ENCODE data around the gene RNF222. TPM values are rescaled to one million over a fixed set of nuclear protein-coding genes. Genes with fewer than 3 reads are reported as not detected.

Gene RNF222
- polyA plus RNA-seq, 1 donor from 2014 or later: not detected

- TF ChIP-seq RAD21 (conservative IDR thresholded peaks at IDR 0.05): no peak
- TF ChIP-seq CTCF (IDR thresholded peaks at IDR 0.05; ENCODE audit: poor library complexity, severe bottlenecking): no peak
- no peak for TF ChIP-seq REST (IDR thresholded peaks at IDR 0.05; ENCODE audit: borderline replicate concordance)
- TF ChIP-seq MXI1 (conservative IDR thresholded peaks at IDR 0.05; ENCODE audit: poor library complexity, severe bottlenecking): no peak
- no peak for TF ChIP-seq EZH2 (IDR thresholded peaks at IDR 0.05; ENCODE audit: borderline replicate concordance, insufficient read depth, low read length, poor library complexity, severe bottlenecking)
- TF ChIP-seq SMC3 (conservative IDR thresholded peaks at IDR 0.05; ENCODE audit: poor library complexity): no peak
- no peak for TF ChIP-seq TAF1 (IDR thresholded peaks at IDR 0.05; ENCODE audit: low read depth)
- no peak for TF ChIP-seq EP300 (conservative IDR thresholded peaks at IDR 0.05; ENCODE audit: poor library complexity, severe bottlenecking)
- no peak for TF ChIP-seq POLR2AphosphoS5 (IDR thresholded peaks at IDR 0.05)
- Histone ChIP-seq H3K4me3 (ENCODE audit: low read length) (no peak overlapping the region), H3K9me3 (ENCODE audit: low read length) (no peaks in the 10 kb centered on the region), H4K20me1 (ENCODE audit: insufficient read depth) (no peaks in the 10 kb centered on the region), H3K27me3 (ENCODE audit: insufficient read depth, low read depth, low read length) (no peaks in the 10 kb centered on the region), H3K36me3 (ENCODE audit: insufficient read depth, low read length) (no peaks in the 10 kb centered on the region), H3K27ac (ENCODE audit: low read length) (no peak overlapping the region), H3K79me2 (replicated peaks; ENCODE audit: insufficient read depth, low read length) (no peaks in the 10 kb centered on the region), H3K9me2 (ENCODE audit: insufficient read depth, low read length) (no peaks in the 10 kb centered on the region), H3K4me2 (ENCODE audit: low read length) (no peak overlapping the region), H3F3A (ENCODE audit: insufficient read depth, low read length, poor library complexity, severe bottlenecking) (no peaks in the 10 kb centered on the region), H2AFZ (ENCODE audit: low read depth, low read length) (no peak overlapping the region), H3K9ac (ENCODE audit: low read length) (no peak overlapping the region)
Observed at GRCh38 chr17:8408371-8408770, 10.7 kb upstream of the RNF222 start.

GRCh38 chr17:8406174-8406573 lies 8.5 kb upstream of the RNF222 start:
- H3K4me2 ChIP-seq (ENCODE audit: low read length): no peak overlapping the region
- H2AFZ ChIP-seq (ENCODE audit: low read depth, low read length): no peak overlapping the region

More at GRCh38 chr17:8406174-8406573, 8.5 kb upstream of the RNF222 start:
- Histone ChIP-seq H4K20me1 (ENCODE audit: insufficient read depth) (no peaks in the 10 kb centered on the region), H3K36me3 (ENCODE audit: insufficient read depth, low read length) (no peaks in the 10 kb centered on the region), H3K9ac (ENCODE audit: low read length) (no peak overlapping the region), H3K9me3 (ENCODE audit: low read length) (no peaks in the 10 kb centered on the region), H3K4me3 (ENCODE audit: low read length) (no peak overlapping the region), H3K9me2 (ENCODE audit: insufficient read depth, low read length) (no peaks in the 10 kb centered on the region), H3F3A (ENCODE audit: insufficient read depth, low read length, poor library complexity, severe bottlenecking) (no peaks in the 10 kb centered on the region), H3K27ac (ENCODE audit: low read length) (no peak overlapping the region), H3K27me3 (ENCODE audit: insufficient read depth, low read depth, low read length) (no peaks in the 10 kb centered on the region), H3K79me2 (replicated peaks; ENCODE audit: insufficient read depth, low read length) (no peaks in the 10 kb centered on the region)
- TF ChIP-seq EZH2 (IDR thresholded peaks at IDR 0.05; ENCODE audit: borderline replicate concordance, insufficient read depth, low read length, poor library complexity, severe bottlenecking) (no peak), REST (IDR thresholded peaks at IDR 0.05; ENCODE audit: borderline replicate concordance) (no peak)

Data from neural cell (in vitro differentiated cells).